ENCODE results near the gene TPCN2.

GRCh38 chr11:69109101-69109500, 60.4 kb downstream of the TPCN2 start:
- TF ChIP-seq CTCF (IDR thresholded peaks at IDR 0.05): no peak
- no peak for TF ChIP-seq POLR2A (IDR thresholded peaks at IDR 0.05)
